Superior temporal gyrus (tissue), 1 donor: ENCODE measurements around the gene ANKRD12.
A peak's percentile ranks its signal among the peaks of the same experiment; 100 is the strongest.
"Not testable (repeated sequence)": the region's sequence is repeated elsewhere in the genome, so short reads cannot be mapped to it uniquely, and the experiment has no call there.

Experiments
- DNase-seq: peaks from one replicate; pipeline ENCODE4 v3.0.0-alpha.2; 2016; ENCODE audit errors: extremely low spot score

The ANKRD12 gene

GRCh38 chr18:9136315-9137155 is at the start of gene ANKRD12:
Gene ANKRD12, plus strand, starts transcription at chr18:9136781. Its CDS starts 45,652 bp downstream, at chr18:9182433.
- peak; percentile 96 for DNase-seq

- DNase-seq, result no peak
These were observed 49.4 kb upstream of the ANKRD12 start for GRCh38 chr18:9087144-9087543.

DNA sequence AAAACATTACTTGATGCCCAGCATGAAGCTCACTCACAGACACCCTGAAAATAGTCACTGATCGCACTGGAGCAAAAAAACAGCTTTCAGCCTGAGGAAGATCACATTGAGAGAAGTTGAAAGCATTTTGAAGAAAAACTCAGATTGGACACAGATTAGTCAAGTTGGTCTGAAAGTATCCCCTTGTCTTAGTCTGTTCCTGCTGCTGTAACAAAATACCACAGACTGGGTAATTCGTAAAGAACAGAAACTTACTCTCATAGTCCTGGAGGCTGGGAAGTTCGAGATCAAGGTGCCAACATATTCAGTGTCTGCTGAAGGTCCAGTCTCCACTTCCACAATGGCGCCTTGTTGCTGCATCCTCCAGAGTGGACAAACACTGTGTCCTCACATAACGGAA is 48.3 kb upstream of the ANKRD12 start:
- no peak for DNase-seq

DNA sequence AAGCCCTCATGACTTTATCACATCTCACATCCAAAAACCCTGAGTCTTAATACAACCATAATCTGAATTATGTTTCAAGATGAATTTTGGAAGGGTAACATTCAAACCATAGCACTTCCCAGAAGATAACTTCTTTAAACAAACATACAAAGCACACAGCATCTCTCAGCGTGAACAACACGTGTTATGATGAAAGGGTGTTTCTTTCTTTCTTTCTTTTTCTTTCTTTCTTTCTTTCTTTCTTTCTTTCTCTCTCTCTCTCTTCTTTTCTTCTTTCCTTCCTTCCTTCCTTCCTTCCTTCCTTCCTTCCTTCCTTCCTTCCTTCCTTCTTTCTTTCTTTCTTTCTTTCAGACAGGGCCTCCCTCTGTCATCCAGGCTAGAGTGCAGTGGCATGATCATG is 47.9 kb upstream of the ANKRD12 start:
- DNase-seq, result not testable (repeated sequence)

- no peak for DNase-seq
These were observed 46.0 kb upstream of the ANKRD12 start for GRCh38 chr18:9090578-9090977.

GRCh38 chr18:9091066-9091476 is 45.5 kb upstream of the ANKRD12 start:
- DNase-seq, result no peak

GRCh38 chr18:9092665-9093064 is 43.9 kb upstream of the ANKRD12 start:
- DNase-seq, result no peak

- DNase-seq, result not testable (repeated sequence)
These were observed 43.5 kb upstream of the ANKRD12 start for GRCh38 chr18:9093109-9093508.

DNA sequence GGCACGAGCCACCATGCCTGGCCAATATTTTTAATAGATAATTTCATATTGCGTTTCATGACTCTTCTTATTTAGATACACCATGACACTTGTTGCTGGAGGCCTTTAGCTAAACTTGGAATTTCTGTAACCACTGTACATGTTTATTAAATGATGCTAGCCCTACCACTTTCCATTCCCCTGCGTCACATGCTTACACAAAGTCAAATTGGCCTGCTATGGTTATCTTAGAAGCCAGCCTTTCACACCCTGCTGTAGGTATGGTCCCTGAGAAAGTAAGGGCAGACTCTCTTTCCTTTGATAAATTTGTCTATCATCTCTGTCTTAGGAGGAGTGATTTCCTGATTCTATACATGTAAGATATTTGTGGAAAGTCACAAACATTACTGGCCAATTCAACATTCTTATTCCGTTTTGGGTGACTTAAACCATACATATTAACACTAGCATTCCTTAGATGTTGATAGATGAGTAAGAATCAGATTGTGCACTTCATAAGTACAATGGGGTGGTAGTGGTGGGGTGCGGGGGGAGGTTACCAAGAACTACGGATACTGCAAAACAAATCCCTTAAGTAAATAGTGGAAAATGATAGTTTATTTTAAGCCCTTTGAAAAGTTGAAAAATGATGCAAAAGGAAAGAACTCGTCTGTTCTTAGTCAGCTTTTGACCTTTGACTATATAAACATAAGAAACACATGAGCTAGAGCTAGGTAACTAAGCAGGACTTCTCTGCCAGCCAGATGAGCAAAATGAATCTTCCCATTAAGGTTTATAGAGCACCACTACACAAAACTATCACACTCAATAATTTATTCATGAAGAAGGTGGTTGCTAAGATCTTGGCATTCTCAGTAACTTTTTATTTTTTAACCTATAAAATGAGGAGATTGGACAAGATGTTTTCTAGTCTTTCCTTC is 42.0 kb upstream of the ANKRD12 start:
- no peak for DNase-seq

GRCh38 chr18:9095297-9096006 is 41.1 kb upstream of the ANKRD12 start:
- no peak for DNase-seq

DNA sequence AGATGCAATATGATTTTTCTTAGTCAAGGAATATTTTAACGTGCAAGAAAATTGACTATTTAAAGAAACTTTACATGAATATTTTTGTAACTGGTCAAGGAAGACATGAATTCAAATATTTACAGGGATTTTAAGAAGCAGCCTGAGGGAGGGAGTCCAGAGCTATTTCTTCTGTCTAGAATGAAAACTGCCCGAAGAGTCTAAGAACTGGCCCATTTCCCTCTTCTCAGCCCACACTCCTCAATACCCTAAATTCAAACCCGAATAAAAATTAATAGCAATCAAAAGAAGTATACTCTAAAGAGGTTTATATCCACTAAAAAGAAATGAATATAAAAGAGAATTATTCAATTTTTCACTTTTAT is 40.6 kb upstream of the ANKRD12 start:
- DNase-seq, result no peak

DNA sequence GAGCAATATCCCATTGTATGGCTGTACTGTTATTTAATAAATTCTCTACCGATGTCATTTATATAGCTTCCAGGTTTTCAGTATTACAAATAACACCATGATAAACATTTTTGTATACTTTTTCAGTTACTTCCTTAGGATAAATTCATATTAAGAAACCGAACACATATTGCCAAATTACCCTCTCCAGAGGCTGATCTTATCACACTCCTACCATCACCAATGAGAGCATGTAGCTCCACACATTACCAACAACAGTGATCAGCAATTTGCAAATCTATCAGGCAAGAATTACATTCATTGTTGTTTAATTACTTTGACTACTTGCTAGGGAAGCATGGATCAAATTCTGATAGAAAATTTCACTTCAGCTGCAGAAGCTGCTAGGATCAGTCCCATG is 39.9 kb upstream of the ANKRD12 start:
- DNase-seq, result no peak

GRCh38 chr18:9097349-9097748 is 39.2 kb upstream of the ANKRD12 start:
- no peak for DNase-seq

DNA sequence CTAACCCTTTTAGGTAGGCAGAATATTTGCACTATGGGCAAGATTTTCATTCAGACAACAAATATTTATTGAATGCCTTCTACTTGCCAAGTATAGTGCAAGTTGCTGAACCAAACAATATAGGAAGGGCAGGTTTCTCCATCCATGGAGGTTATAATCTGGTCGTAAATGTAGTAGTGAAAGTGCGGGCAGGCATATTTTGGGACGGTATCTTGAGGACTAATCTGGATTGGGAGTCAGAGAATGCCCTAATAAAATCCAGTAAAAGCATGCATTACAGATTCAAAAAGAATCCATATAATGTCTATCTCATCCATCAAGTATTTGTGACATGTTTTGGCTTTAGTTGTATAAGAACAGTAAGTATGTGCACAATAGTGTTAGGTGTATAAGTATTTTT is 35.8 kb upstream of the ANKRD12 start:
- DNase-seq, result no peak

DNA sequence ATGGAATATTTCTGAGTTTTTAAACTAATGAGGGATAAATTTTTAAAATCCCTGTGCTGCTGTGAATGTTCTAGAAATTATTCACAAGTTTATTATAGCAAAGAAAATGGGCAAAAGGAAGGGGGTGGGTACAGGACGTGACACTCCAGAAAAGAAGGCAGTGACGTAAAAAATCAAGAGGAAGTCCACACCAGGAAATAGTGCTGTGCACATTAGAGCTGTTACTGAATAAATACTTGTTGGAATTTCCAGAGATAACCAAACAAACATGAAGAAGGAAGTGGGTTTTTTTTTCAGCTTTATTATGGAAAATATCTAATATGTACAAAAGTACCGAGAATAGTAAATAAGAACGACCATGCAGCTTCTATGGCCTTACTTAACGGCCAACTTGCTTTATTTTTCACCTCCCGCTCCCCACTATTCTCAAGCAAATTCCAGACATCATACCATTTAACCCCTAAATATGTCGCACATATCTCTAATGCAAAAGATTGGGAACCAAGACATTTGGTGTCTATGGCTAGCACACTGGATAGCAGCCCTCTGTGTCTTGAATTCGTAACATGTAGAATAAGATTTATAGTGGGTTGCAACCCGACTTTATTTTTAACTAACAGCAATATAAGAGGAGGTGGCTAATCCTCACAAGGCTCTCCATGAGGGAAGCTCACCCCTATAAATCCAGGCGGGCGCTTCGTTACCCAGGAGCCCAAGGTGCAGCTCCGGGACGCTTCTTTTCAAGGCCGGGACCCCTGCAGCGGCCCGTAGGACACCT is 34.7 kb upstream of the ANKRD12 start:
- DNase-seq, result peak; percentile 51

DNA sequence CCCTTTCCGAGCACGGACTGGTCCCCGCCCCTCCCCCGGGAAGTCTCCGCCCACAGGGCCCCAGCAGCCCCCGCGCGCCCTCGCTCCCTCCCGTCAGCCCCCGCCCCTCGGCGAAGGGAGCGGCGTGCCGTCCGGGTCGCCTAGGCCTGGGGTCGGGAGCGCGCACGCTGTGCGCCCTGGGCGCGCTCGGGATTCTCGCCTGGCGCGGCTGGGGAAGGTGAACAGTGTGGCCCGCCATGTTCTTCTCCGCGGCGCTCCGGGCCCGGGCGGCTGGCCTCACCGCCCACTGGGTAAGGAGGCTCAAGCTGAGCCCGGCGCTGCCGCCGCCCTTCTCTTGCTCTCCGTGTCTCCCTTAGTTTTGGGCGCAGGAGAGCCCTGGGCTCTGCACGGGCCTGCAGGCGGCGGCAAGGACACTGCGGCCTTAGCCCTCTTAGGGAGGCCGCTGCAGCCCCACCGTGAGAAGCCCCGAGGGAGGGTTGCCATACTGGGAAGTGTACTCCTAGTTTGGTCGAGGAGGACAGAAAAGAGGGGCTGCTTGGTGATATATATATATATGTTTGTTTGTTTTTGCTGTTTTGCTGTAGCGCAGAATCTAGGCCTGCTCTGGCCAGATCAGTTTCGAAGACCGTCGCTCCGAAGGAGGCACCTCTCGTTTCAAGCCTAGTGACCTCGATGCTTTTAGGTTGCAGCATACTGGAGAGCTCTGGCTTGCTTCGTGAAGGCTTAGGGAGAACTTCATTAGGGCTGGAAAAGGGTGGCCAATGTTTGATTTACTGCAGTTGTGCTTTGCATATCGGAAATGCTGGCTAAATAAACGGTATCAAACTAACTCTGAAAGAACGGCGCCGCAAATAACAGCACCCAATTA is 33.8 kb upstream of the ANKRD12 start, which contains the start of gene NDUFV2:
TSS of gene NDUFV2 (plus strand) at position 192 of the 868 bp plus-strand sequence. CDS start at position 237, 45 bp downstream.
- DNase-seq, result peak; percentile 92

DNA sequence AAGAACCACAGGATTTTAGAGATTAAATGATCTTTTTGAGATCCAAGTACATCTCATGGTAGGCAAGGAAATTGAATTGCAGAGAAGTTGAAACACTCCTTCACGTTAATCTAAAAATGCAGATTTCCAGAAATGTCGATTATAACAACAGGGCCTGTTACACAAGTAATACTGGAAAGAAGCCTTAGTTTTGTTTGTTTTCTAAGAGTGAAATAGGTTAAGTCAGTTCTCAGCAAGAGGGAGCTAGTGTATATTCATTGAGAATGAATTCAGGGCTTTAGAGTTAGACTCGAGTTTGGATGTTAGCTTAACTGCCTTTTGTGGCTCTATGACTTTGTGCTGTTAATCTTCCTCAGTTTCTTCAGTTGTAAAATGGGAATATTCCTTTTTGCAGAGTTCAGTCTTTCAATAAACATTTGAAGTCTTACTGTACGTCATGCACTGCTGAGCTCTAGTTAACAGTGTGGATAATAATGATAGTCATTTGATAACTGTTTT is 33.2 kb upstream of the ANKRD12 start:
- peak; percentile 66 for DNase-seq

DNA sequence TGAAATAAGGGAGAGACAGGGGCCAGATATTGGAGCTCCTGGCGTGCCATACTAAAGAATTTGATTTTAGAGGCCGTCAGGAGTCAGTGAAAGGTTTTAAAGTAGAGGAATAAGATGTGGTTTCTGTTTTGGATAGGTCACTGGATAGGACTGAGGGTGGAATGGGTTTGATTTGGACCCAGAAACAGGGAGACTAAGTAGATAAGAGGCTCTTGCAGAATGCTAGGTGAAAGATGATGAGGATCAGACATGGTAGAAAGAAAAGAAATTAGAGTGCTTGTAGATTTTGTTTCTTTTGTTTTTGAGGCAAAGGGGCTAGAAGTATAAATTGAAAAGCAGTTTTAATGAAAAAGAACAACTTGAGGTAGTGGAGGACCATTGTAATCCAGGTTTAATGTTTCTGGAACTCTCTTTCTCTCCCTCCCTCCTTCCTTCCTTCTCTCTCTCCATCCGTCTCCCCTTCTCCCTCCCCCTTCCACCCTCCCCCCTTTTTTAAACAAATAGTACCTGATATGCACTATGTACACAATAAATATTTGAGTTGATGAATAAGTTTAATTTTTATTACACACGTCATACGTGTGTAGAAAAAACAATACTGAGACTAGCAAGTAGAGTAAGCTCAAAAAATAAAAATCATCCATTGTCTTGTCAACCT is 32.2 kb upstream of the ANKRD12 start:
- DNase-seq, result no peak

- DNase-seq, result no peak
These were observed 31.2 kb upstream of the ANKRD12 start for GRCh38 chr18:9105420-9105819.
